Measurements from ENCODE around the gene CACNG7.

GRCh38 chr19:53880711-53881481 lies 28.2 kb upstream of the CACNG7 start:
- no peak for TF ChIP-seq CTCF (IDR thresholded peaks at IDR 0.05; ENCODE audit: borderline replicate concordance, extremely low read depth, low read length, poor library complexity, severe bottlenecking)
- no peak for TF ChIP-seq EZH2 (IDR thresholded peaks at IDR 0.05; ENCODE audit: borderline replicate concordance, low read depth, low read length, severe bottlenecking)
